GM18499 (cell line): ENCODE results near the gene APLP1.
"Not testable (repeated sequence)": the region's sequence is repeated elsewhere in the genome, so short reads cannot be mapped to it uniquely, and the experiment has no call there.

ENCODE experiments used
- ATAC-seq: cut with Tn5 transposase; IDR thresholded peaks from one replicate; pipeline ENCODE4 v1.9.1; 2021; ENCODE audit warnings: moderate number of reproducible peaks; ENCODE audit not compliant: insufficient read depth, unreplicated experiment

APLP1 gene

GRCh38 chr19:35868172-35868822 lies at the start of gene APLP1:
TSS of gene APLP1 (plus strand) at chr19:35868574. CDS start at chr19:35868637, 63 bp downstream.
- no peak for ATAC-seq

- no peak for ATAC-seq
Observed at GRCh38 chr19:35822579-35822978, 45.8 kb upstream of the APLP1 start.

- ATAC-seq, result no peak
Observed at GRCh38 chr19:35824150-35824549, 44.2 kb upstream of the APLP1 start.

GRCh38 chr19:35828692-35829301 lies 39.6 kb upstream of the APLP1 start:
- no peak for ATAC-seq

- ATAC-seq, result no peak
Observed at GRCh38 chr19:35830986-35831385, 37.4 kb upstream of the APLP1 start.

GRCh38 chr19:35832054-35832453 lies 36.3 kb upstream of the APLP1 start:
- no peak for ATAC-seq

- no peak for ATAC-seq
Observed at GRCh38 chr19:35833972-35834371, 34.4 kb upstream of the APLP1 start.

GRCh38 chr19:35836096-35836495 lies 32.3 kb upstream of the APLP1 start:
- ATAC-seq, result not testable (repeated sequence)

- no peak for ATAC-seq
Observed at GRCh38 chr19:35841961-35842595, 26.3 kb upstream of the APLP1 start.

GRCh38 chr19:35842666-35843272 lies 25.6 kb upstream of the APLP1 start:
- no peak for ATAC-seq

GRCh38 chr19:35843676-35844481 lies 24.5 kb upstream of the APLP1 start:
- no peak for ATAC-seq

- ATAC-seq, result no peak
Observed at GRCh38 chr19:35844482-35845214, 23.7 kb upstream of the APLP1 start.

- ATAC-seq, result no peak
Observed at GRCh38 chr19:35845215-35846037, 22.9 kb upstream of the APLP1 start.

- ATAC-seq, result no peak
Observed at GRCh38 chr19:35846038-35846668, 22.2 kb upstream of the APLP1 start.

GRCh38 chr19:35847911-35848310 lies 20.5 kb upstream of the APLP1 start:
- no peak for ATAC-seq

GRCh38 chr19:35848486-35848885 lies 19.9 kb upstream of the APLP1 start:
- no peak for ATAC-seq

- no peak for ATAC-seq
Observed at GRCh38 chr19:35848919-35849505, 19.4 kb upstream of the APLP1 start.
